Heart left ventricle (tissue), 16 donors: ENCODE measurements around the gene MAP7D1. TPM values are rescaled to one million over a fixed set of nuclear protein-coding genes. Genes with fewer than 3 reads are reported as not detected.

ENCODE experiments used
- ATAC-seq, 4 donors: fragments of 200-7000 bp; cut with Tn5 transposase; one replicate each; pipeline ENCODE4 v1.9.1; 2020 to 2022; ENCODE audit warnings: moderate library complexity in 4 of 4, mild to moderate bottlenecking in 3 of 4, moderate number of reproducible peaks in 1 of 4
- DNase-seq, 5 donors: peaks; one replicate each; pipeline ENCODE4 v3.0.0-alpha.2; 2020
- H3K27ac ChIP-seq, 12 donors: fragments of 200-600 bp; sonication (generic) in 4 of 12; one replicate each; pipeline versions ENCODE4 v1.5.0 to v1.8.0; 2016 to 2022; ENCODE audit warnings: mild to moderate bottlenecking in 2 of 12
- H3K27me3 ChIP-seq, 9 donors: fragments of 200-600 bp; sonication (generic) in 2 of 9; one replicate each; pipeline versions ENCODE4 v1.5.1 to v1.8.0; 2016 to 2022; ENCODE audit warnings: mild to moderate bottlenecking in 3 of 9
- H3K36me3 ChIP-seq, 9 donors: fragments of 200-600 bp; sonication (generic) in 2 of 9; one replicate each; pipeline versions ENCODE4 v1.5.0 to v1.8.0; 2018 to 2022; ENCODE audit warnings: mild to moderate bottlenecking in 2 of 9
- H3K4me1 ChIP-seq, 12 donors: fragments of 200-600 bp; sonication (generic) in 4 of 12; one replicate each; pipeline versions ENCODE4 v1.5.0 to v1.8.0; 2016 to 2022; ENCODE audit warnings: mild to moderate bottlenecking in 3 of 12
- H3K4me3 ChIP-seq, 12 donors: fragments of 200-600 bp; sonication (generic) in 4 of 12; one replicate each; pipeline versions ENCODE4 v1.5.0 to v1.8.0; 2017 to 2022; ENCODE audit warnings: mild to moderate bottlenecking in 9 of 12, moderate library complexity in 4 of 12
- H3K9me3 ChIP-seq, 12 donors: fragments of 200-600 bp; sonication (generic) in 4 of 12; one replicate each; pipeline versions ENCODE4 v1.5.0 to v1.8.0; 2016 to 2022; ENCODE audit warnings: mild to moderate bottlenecking in 1 of 12
- POLR2A ChIP-seq, 2 donors: fragments of 450-650 bp; IDR thresholded peaks; one replicate each; pipeline ENCODE4 v1.6.1; 2017; ENCODE audit warnings: antibody characterized with exemption in 2 of 2, mild to moderate bottlenecking in 2 of 2, moderate library complexity in 2 of 2
- WGBS, 4 donors: extraction: QIAGEN DNeasy Blood & Tissue Kit in 2 of 4; methylation state at CpG; one replicate each; pipeline versions ENCODE4 v1.1.5 to v1.1.7; 2013 to 2018; 5-methylcytosine and 5-hydroxymethylcytosine counted together
- intact Hi-C, 10 donors: fragments of 100-400 bp; cut with DNase I; formaldehyde crosslinking; loops; one replicate each; pipeline versions ENCODE4 v1.11.1 to v1.14.2; 2022
- polyA plus RNA-seq, 2 donors: library from polyadenylated mRNA; stranded (reverse); fragments of 200-250 nt; gene quantifications; one replicate each; pipeline ENCODE4 v1.2.3, GENCODE V29; 2013
- total RNA-seq, 9 donors: library from RNA; depleted of rRNA in 2 of 9; stranded (reverse); fragments of >200 nt in 2 of 9; fragmentation: NEBNext Ultra II Directional in 3 of 9; extraction: Animal tissue kit (Norgen Biotek cat#: 25700) in 3 of 9; gene quantifications; one replicate each; pipeline versions ENCODE4 v1.1.0 to v1.2.4, GENCODE V29; 2016 to 2023
- TF ChIP-seq, protein P1 (sequence below), 12 donors: fragments of 200-600 bp; sonication (generic) in 4 of 12; IDR thresholded peaks; one replicate each; pipeline versions ENCODE4 v1.5.0 to v1.8.0; 2018 to 2022; ENCODE audit warnings: antibody characterized with exemption in 12 of 12, mild to moderate bottlenecking in 5 of 12
- donor health status: ischemic (EF 13 %, LVEDD 7.1; RV severe dilation, severe dysfunction).
- donor health status: healthy with polysubstance abuse.
- donor health status: DM: no; HTN: yes; CAD: no.
- donor health status: DM: no; HTN: no; CAD: no.
- donor health status: ischemic (EF 25% LVEDD 6.9; RV normal size, moderate dysfunction).
- donor health status: ischemic (EF 25% LVEDD 5.7; RV mildly dilated, moderate dysfunction).
- donor health status: healthy.
- donor health status: DM: yes; HTN: yes; CAD: no.
- donor health status: ischemic (EF 35%, LVEDD 5.7; RV mildly dilated, moderate dysfunction).
- donor health status: nonischemic (EF 11% LVEDD 7.7; RV severe dilation, severe dysfunction).
- donor health status: DM: yes; HTN: yes; CAD: no.
- donor health status: PGD.
- donor health status: ischemic (EF 29% LVEDD 5.4; RV normal size, mild dysfunction).
- donor health status: nonischemic (EF 23%, LVEDD 6.1; RV moderate dilation, normal function).

Gene MAP7D1
- total and polyA plus RNA-seq, 11 donors = 236 to 706 (median 328) TPM

DNA sequence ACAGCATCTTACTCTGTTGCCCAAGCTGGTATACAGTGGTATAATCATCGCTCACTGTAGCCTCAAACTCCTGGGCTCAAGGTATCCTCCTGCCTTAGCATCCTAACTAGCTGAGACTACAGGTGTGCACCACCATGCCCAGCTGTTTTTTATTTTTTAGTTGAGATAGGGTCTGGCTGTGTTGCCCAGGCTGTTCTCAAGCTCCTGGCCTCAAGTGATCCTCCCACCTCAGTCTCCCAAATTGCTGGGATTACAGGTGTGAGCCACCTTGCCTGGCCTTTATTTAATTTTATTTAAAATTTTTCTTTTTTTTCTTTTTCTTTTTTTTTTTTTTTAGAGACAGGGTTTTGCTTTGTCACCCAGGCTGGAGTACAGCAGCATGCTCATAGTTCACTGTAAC is 9.2 kb downstream of the MAP7D1 start:
- Histone ChIP-seq H3K9me3 (no peaks in the 10 kb centered on the region), H3K4me3 (no peak overlapping the region), H3K27me3 (no peaks in the 10 kb centered on the region), H3K4me1 (peaks cover 23 to 100% (median 81%) of the 10 kb centered on the region in 12 donors), H3K27ac (peak overlapping the region in 10 of 12 donors; percentile 49 to 100 (median 90)), H3K36me3 (peaks cover 0 to 33% (median 13%) of the 10 kb centered on the region in 9 donors)
- no peak for TF ChIP-seq POLR2A (IDR thresholded peaks at IDR 0.05)
- TF ChIP-seq, protein P1, sequence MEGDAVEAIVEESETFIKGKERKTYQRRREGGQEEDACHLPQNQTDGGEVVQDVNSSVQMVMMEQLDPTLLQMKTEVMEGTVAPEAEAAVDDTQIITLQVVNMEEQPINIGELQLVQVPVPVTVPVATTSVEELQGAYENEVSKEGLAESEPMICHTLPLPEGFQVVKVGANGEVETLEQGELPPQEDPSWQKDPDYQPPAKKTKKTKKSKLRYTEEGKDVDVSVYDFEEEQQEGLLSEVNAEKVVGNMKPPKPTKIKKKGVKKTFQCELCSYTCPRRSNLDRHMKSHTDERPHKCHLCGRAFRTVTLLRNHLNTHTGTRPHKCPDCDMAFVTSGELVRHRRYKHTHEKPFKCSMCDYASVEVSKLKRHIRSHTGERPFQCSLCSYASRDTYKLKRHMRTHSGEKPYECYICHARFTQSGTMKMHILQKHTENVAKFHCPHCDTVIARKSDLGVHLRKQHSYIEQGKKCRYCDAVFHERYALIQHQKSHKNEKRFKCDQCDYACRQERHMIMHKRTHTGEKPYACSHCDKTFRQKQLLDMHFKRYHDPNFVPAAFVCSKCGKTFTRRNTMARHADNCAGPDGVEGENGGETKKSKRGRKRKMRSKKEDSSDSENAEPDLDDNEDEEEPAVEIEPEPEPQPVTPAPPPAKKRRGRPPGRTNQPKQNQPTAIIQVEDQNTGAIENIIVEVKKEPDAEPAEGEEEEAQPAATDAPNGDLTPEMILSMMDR (IDR thresholded peaks at IDR 0.05) = no peak
- 51 to 100% (median 98%) methylated on average over 1 of the region's 1 CpG for WGBS, 4 donors
- ATAC-seq (no peak), DNase-seq (no peak)
- intact Hi-C loops = no loop called here

DNA sequence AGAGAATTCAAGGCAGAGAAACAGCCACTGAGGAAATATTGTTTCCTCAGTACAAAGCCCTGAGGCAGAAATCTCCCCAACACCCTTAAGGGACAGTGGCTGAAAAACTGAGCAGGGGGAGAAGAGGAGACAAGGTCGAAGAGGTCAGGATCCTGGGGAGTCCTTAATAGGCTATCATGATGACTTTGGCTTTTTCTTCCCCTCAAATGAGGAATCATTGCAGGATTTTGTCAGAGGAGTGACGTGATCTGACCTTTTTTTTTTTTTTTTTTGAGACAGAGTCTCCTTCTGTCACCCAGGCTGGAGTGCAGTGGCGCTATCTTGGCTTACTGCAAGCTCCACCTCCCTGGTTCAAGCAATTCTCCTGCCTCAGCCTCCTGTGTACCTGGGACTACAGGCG is 10.2 kb downstream of the MAP7D1 start:
- intact Hi-C loops = no loop called here
- Histone ChIP-seq H3K27me3 (no peaks in the 10 kb centered on the region), H3K36me3 (peaks cover 0 to 43% (median 20%) of the 10 kb centered on the region in 9 donors), H3K4me3 (no peak overlapping the region), H3K9me3 (no peaks in the 10 kb centered on the region), H3K4me1 (peaks cover 22 to 100% (median 74%) of the 10 kb centered on the region in 12 donors), H3K27ac (peak overlapping the region; percentile 16 to 100 (median 86))
- DNase-seq = no peak
- no peak for TF ChIP-seq POLR2A (IDR thresholded peaks at IDR 0.05)
- WGBS, 4 donors = 50 to 70% (median 61%) methylated on average over 4 of the region's 4 CpGs
- ATAC-seq = no peak

DNA sequence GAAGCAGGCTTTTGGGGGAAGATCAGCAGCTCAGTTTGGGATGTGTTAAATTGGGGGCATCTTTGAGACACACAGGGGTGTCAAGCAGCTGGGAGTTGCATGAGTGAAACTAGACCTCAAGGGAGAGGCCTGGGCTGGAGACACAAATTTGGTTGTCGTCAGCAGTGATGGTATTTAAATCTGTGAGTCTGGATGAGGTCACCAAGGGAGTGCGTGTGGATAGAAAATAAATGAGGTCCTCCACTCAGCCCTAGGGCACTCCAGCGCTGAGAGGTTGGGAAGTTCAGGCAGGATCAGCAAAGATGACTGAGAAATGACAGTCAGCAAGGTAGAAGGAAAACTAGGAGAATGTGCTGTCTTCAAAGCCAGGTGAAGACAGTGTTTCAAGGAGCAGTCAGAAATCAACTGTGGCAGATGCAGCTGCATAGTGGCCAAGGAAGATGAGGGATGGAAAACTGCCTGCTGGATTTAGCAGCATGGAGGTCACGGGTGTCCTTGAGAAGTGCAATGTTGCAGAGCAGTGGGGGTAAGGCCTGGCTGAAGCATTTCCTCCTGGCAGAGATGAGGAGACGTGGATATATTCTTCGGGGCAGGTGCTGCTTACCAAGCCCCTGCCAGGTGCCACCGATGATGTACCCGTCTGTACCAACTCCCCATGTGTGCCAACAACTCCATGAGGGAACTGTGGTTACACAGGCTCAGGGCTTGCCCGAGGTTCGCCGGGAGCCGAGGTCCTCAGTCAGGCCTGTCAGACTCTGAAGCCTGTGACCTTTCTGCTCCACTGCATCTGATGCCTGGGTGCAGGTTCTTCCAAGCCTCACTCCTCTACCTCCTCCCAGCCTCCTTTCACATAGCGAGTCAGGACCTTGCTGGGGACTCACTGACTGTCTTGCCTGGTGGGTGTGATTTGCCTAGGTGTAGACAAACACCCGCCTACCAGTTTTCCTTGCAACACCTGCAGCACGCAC is 11.3 kb downstream of the MAP7D1 start:
- TF ChIP-seq POLR2A (IDR thresholded peaks at IDR 0.05) = no peak
- TF ChIP-seq, protein P1 (IDR thresholded peaks at IDR 0.05) = no peak
- H3K27ac ChIP-seq = peak overlapping the region; percentile 16 to 100 (median 86)
- H3K27me3 ChIP-seq = no peaks in the 10 kb centered on the region
- H3K36me3 ChIP-seq = peaks cover 0 to 54% (median 31%) of the 10 kb centered on the region in 9 donors
- no peak overlapping the region for H3K4me3 ChIP-seq
- DNase-seq (no peak), ATAC-seq (peak in 3 of 4 donors; percentile 12 to 38 (median 33))
- peaks cover 14 to 100% (median 71%) of the 10 kb centered on the region in 12 donors for H3K4me1 ChIP-seq
- intact Hi-C loops = no loop called here
- H3K9me3 ChIP-seq = no peaks in the 10 kb centered on the region
- 57 to 67% (median 62%) methylated on average over 14 to 15 of the region's 15 CpGs for WGBS, 4 donors

DNA sequence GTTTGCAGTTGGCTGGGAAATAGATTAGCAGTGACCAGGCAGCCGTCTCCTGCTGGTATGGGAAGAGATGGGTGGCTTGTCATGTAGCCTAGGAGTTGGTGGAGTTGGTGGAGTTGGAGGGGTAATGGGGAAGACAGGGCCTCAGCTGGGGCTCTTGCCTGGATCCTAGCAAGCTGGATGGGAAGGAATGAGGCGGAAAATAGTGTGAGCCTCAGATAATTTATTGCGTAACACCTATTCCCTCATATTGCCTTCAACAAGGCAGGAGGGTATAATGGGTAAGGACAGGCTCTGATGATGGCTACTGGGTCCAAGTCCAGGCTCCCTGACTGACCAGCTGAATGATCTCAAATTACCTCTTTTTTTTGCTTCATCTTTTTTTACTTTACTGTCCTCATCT is 12.6 kb downstream of the MAP7D1 start:
- ATAC-seq = no peak
- H3K27me3 ChIP-seq = no peaks in the 10 kb centered on the region
- H3K36me3 ChIP-seq = peaks cover 0 to 67% (median 43%) of the 10 kb centered on the region in 9 donors
- H3K4me1 ChIP-seq = peaks cover 11 to 100% (median 71%) of the 10 kb centered on the region in 12 donors
- H3K9me3 ChIP-seq = no peaks in the 10 kb centered on the region
- intact Hi-C loops = no loop called here
- no peak for DNase-seq
- WGBS, 4 donors = 64 to 70% (median 68%) methylated on average over 3 of the region's 3 CpGs
- peak overlapping the region in 10 of 12 donors; percentile 12 to 100 (median 90) for H3K27ac ChIP-seq
- TF ChIP-seq, protein P1 (IDR thresholded peaks at IDR 0.05) = no peak
- TF ChIP-seq POLR2A (IDR thresholded peaks at IDR 0.05) = no peak
- H3K4me3 ChIP-seq = no peak overlapping the region
